ENCODE measurements around the gene CCDC141. TPM values are rescaled to one million over a fixed set of nuclear protein-coding genes. Genes with fewer than 3 reads are reported as not detected.

The CCDC141 gene
- total RNA-seq, 1 experiment from 2014 or later, result 0.30 TPM

DNA sequence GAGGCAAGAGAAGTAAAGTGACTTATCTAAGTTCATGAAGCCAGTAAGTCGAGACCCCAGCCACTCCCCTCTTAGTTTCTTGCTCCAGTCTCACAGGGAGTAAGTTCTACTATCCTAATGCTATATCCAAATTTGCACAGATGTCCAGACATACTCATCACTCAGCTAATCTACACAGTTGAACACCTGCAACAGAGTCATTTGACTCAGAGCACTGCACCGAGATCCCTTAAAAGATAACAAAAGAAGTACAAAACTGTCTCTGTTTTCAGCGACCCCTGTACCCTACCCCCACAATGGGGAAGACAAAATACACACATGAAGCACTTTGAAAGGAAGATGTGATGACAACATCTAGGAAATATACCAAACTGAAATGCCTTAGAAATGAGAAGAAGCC lies 22.6 kb upstream of the CCDC141 start:
- Histone ChIP-seq H2AFZ (ENCODE audit: low read depth, low read length, poor library complexity, severe bottlenecking) (no peak overlapping the region), H3K79me2 (ENCODE audit: insufficient read depth, low read length) (no peaks in the 10 kb centered on the region), H3K27ac (ENCODE audit: low read depth, low read length) (no peak overlapping the region), H4K20me1 (ENCODE audit: insufficient read depth) (no peaks in the 10 kb centered on the region), H3K4me2 (ENCODE audit: low read length) (no peak overlapping the region), H3K9ac (ENCODE audit: low read length) (no peak overlapping the region), H3K4me3 (replicated peaks in 1 of 2; ENCODE audit: low read depth in 1 of 2, low read length in 2 of 2) (no peak overlapping the region), H3K4me1 (ENCODE audit: control insufficient read depth in 1 of 2, insufficient read depth in 2 of 2, low read length in 2 of 2) (no peaks in the 10 kb centered on the region), H3K9me3 (ENCODE audit: control insufficient read depth in 1 of 2, insufficient read depth in 1 of 2, low read depth in 1 of 2, low read length in 2 of 2) (no peaks in the 10 kb centered on the region), H3K36me3 (ENCODE audit: control insufficient read depth in 1 of 2, insufficient read depth in 2 of 2, low read length in 2 of 2) (no peaks in the 10 kb centered on the region), H3K9me2 (ENCODE audit: insufficient read depth) (no peaks in the 10 kb centered on the region), H3K27me3 (ENCODE audit: insufficient read depth, low read length) (no peaks in the 10 kb centered on the region)
- ChIA-PET CTCF (no interaction called here), POLR2A (no interaction called here), RAD21 (ENCODE audit: low non-redundant PET in 1 of 2, low total read pairs in 2 of 2, uncharacterized antibody in 2 of 2, unreplicated experiment in 2 of 2) (no interaction called here)
- no peak for TF ChIP-seq POLR2A (IDR thresholded peaks at IDR 0.05; ENCODE audit: borderline replicate concordance, extremely low read depth, insufficient read depth, insufficient read length)
- TF ChIP-seq SRF (IDR thresholded peaks at IDR 0.05; ENCODE audit: low read depth), result no peak
- no peak for TF ChIP-seq EZH2 (IDR thresholded peaks at IDR 0.05)
- TF ChIP-seq CBX3 (IDR thresholded peaks at IDR 0.05; ENCODE audit: low read depth), result no peak
- TF ChIP-seq EGR1 (IDR thresholded peaks at IDR 0.05; ENCODE audit: low read depth), result no peak
- TF ChIP-seq, protein P1, sequence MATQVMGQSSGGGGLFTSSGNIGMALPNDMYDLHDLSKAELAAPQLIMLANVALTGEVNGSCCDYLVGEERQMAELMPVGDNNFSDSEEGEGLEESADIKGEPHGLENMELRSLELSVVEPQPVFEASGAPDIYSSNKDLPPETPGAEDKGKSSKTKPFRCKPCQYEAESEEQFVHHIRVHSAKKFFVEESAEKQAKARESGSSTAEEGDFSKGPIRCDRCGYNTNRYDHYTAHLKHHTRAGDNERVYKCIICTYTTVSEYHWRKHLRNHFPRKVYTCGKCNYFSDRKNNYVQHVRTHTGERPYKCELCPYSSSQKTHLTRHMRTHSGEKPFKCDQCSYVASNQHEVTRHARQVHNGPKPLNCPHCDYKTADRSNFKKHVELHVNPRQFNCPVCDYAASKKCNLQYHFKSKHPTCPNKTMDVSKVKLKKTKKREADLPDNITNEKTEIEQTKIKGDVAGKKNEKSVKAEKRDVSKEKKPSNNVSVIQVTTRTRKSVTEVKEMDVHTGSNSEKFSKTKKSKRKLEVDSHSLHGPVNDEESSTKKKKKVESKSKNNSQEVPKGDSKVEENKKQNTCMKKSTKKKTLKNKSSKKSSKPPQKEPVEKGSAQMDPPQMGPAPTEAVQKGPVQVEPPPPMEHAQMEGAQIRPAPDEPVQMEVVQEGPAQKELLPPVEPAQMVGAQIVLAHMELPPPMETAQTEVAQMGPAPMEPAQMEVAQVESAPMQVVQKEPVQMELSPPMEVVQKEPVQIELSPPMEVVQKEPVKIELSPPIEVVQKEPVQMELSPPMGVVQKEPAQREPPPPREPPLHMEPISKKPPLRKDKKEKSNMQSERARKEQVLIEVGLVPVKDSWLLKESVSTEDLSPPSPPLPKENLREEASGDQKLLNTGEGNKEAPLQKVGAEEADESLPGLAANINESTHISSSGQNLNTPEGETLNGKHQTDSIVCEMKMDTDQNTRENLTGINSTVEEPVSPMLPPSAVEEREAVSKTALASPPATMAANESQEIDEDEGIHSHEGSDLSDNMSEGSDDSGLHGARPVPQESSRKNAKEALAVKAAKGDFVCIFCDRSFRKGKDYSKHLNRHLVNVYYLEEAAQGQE (IDR thresholded peaks at IDR 0.05; ENCODE audit: low read depth), result no peak
- TF ChIP-seq FOSL1 (IDR thresholded peaks at IDR 0.05; ENCODE audit: low read depth), result no peak
- TF ChIP-seq SIN3A (IDR thresholded peaks at IDR 0.05; ENCODE audit: low read depth), result no peak
- TF ChIP-seq, protein P2, sequence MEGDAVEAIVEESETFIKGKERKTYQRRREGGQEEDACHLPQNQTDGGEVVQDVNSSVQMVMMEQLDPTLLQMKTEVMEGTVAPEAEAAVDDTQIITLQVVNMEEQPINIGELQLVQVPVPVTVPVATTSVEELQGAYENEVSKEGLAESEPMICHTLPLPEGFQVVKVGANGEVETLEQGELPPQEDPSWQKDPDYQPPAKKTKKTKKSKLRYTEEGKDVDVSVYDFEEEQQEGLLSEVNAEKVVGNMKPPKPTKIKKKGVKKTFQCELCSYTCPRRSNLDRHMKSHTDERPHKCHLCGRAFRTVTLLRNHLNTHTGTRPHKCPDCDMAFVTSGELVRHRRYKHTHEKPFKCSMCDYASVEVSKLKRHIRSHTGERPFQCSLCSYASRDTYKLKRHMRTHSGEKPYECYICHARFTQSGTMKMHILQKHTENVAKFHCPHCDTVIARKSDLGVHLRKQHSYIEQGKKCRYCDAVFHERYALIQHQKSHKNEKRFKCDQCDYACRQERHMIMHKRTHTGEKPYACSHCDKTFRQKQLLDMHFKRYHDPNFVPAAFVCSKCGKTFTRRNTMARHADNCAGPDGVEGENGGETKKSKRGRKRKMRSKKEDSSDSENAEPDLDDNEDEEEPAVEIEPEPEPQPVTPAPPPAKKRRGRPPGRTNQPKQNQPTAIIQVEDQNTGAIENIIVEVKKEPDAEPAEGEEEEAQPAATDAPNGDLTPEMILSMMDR (IDR thresholded peaks at IDR 0.05 in 2 of 3, conservative IDR thresholded peaks at IDR 0.05 in 1 of 3; ENCODE audit: borderline replicate concordance in 1 of 3, insufficient read depth in 1 of 3, low read depth in 2 of 3, low read length in 2 of 3), result no peak
- TF ChIP-seq, protein P3, sequence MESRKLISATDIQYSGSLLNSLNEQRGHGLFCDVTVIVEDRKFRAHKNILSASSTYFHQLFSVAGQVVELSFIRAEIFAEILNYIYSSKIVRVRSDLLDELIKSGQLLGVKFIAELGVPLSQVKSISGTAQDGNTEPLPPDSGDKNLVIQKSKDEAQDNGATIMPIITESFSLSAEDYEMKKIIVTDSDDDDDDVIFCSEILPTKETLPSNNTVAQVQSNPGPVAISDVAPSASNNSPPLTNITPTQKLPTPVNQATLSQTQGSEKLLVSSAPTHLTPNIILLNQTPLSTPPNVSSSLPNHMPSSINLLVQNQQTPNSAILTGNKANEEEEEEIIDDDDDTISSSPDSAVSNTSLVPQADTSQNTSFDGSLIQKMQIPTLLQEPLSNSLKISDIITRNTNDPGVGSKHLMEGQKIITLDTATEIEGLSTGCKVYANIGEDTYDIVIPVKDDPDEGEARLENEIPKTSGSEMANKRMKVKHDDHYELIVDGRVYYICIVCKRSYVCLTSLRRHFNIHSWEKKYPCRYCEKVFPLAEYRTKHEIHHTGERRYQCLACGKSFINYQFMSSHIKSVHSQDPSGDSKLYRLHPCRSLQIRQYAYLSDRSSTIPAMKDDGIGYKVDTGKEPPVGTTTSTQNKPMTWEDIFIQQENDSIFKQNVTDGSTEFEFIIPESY (IDR thresholded peaks at IDR 0.05; ENCODE audit: extremely low read depth, insufficient replicate concordance, low read length), result no peak
- no peak for TF ChIP-seq ELF1 (IDR thresholded peaks at IDR 0.05; ENCODE audit: borderline replicate concordance, low read depth)
- TF ChIP-seq ZNF274 (IDR thresholded peaks at IDR 0.05; ENCODE audit: low read depth, low read length), result no peak
- TF ChIP-seq EZH2phosphoT487 (IDR thresholded peaks at IDR 0.05; ENCODE audit: borderline replicate concordance), result no peak
- TF ChIP-seq SP1 (IDR thresholded peaks at IDR 0.05; ENCODE audit: low read depth), result no peak
- TF ChIP-seq, protein P4, sequence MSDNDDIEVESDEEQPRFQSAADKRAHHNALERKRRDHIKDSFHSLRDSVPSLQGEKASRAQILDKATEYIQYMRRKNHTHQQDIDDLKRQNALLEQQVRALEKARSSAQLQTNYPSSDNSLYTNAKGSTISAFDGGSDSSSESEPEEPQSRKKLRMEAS (IDR thresholded peaks at IDR 0.05), result no peak
- TF ChIP-seq YY1 (IDR thresholded peaks at IDR 0.05; ENCODE audit: extremely low read depth, insufficient replicate concordance, low read depth, low read length), result no peak
- TF ChIP-seq, protein P5, sequence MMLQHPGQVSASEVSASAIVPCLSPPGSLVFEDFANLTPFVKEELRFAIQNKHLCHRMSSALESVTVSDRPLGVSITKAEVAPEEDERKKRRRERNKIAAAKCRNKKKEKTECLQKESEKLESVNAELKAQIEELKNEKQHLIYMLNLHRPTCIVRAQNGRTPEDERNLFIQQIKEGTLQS (IDR thresholded peaks at IDR 0.05), result no peak
- ATAC-seq, result no peak
- DNase-seq (ENCODE audit: low read depth, low spot score), result no peak
- BruUV-seq (replicated peaks), result no TSS peak
- intact Hi-C loops (cut with micrococcal nuclease), result no loop called here

All from HCT116 (cell line).